Thymus (tissue), 11 donors: ENCODE results near the gene TRIO. TPM values are rescaled to one million over a fixed set of nuclear protein-coding genes. Genes with fewer than 3 reads are reported as not detected.

Source experiments
- DNase-seq, 9 donors: peaks; one replicate each; pipeline ENCODE4 v3.0.0-alpha.2; 2013; ENCODE audit warnings: low spot score in 9 of 9, low read depth in 6 of 9, missing footprints in 1 of 9
- H3K27ac ChIP-seq, 2 donors: one replicate each; pipeline ENCODE4 v1.5.1; 2013; ENCODE audit warnings: control low read depth in 1 of 2, low read depth in 1 of 2, low read length in 1 of 2, mild to moderate bottlenecking in 1 of 2, moderate library complexity in 1 of 2
- H3K27me3 ChIP-seq, 2 donors: one replicate each; pipeline ENCODE4 v1.5.1; 2013; ENCODE audit warnings: low read length in 1 of 2; ENCODE audit not compliant: control insufficient read depth in 2 of 2, insufficient read depth in 1 of 2
- H3K36me3 ChIP-seq, 2 donors: one replicate each; pipeline ENCODE4 v1.5.1; 2013; ENCODE audit warnings: low read length in 1 of 2, mild to moderate bottlenecking in 1 of 2, moderate library complexity in 1 of 2; ENCODE audit not compliant: control insufficient read depth in 2 of 2, insufficient read depth in 2 of 2
- H3K4me1 ChIP-seq, 2 donors: one replicate each; pipeline ENCODE4 v1.5.1; 2013; ENCODE audit warnings: low read length in 2 of 2; ENCODE audit not compliant: control insufficient read depth in 2 of 2, insufficient read depth in 2 of 2
- H3K4me3 ChIP-seq, 2 donors: one replicate each; pipeline ENCODE4 v1.5.1; 2013; ENCODE audit warnings: low read length in 2 of 2, control low read depth in 1 of 2, mild to moderate bottlenecking in 1 of 2
- H3K9me3 ChIP-seq, 2 donors: one replicate each; pipeline ENCODE4 v1.5.1; 2013; ENCODE audit warnings: low read length in 1 of 2, mild to moderate bottlenecking in 1 of 2; ENCODE audit not compliant: control insufficient read depth in 2 of 2, insufficient read depth in 1 of 2
- WGBS: extraction: QIAGEN DNeasy Blood & Tissue Kit; methylation state at CpG from one replicate; pipeline ENCODE4 v1.1.7; 2013; 5-methylcytosine and 5-hydroxymethylcytosine counted together
- polyA plus RNA-seq: library from polyadenylated mRNA; stranded (reverse); fragments of 200-250 nt; gene quantifications from one replicate; pipeline ENCODE4 v1.2.3, GENCODE V29; 2013
- total RNA-seq: library from RNA; stranded (reverse); fragments of 120-200 nt; gene quantifications from one replicate; pipeline ENCODE4 v1.2.4, GENCODE V29; 2013
- donor health status: healthy.

The TRIO gene
- total and polyA plus RNA-seq, 2 donors = 26.9 to 52.1 TPM

GRCh38 chr5:14464671-14465070, 321.5 kb downstream of the TRIO start:
- WGBS = 88% methylated on average over 15 of the region's 15 CpGs
- H3K4me3 ChIP-seq = no peak overlapping the region
- DNase-seq = no peak
- no peaks in the 10 kb centered on the region for H3K27me3 ChIP-seq
- H3K36me3 ChIP-seq = peaks cover 9 to 32% of the 10 kb centered on the region in 2 donors
- no peaks in the 10 kb centered on the region for H3K4me1 ChIP-seq
- no peak overlapping the region for H3K27ac ChIP-seq
- H3K9me3 ChIP-seq = no peaks in the 10 kb centered on the region

- WGBS = 88% methylated on average over 4 of the region's 4 CpGs
- no peak overlapping the region for H3K27ac ChIP-seq
- DNase-seq = no peak
- no peak overlapping the region for H3K4me3 ChIP-seq
- H3K4me1 ChIP-seq = no peaks in the 10 kb centered on the region
- H3K27me3 ChIP-seq = no peaks in the 10 kb centered on the region
- no peaks in the 10 kb centered on the region for H3K9me3 ChIP-seq
- H3K36me3 ChIP-seq = peaks cover 9 to 32% of the 10 kb centered on the region in 2 donors
Measured at GRCh38 chr5:14465116-14465515, 322.0 kb downstream of the TRIO start.

GRCh38 chr5:14465776-14466175, 322.6 kb downstream of the TRIO start:
- no peaks in the 10 kb centered on the region for H3K9me3 ChIP-seq
- no peak overlapping the region for H3K4me3 ChIP-seq
- no peak overlapping the region for H3K27ac ChIP-seq
- peaks cover 9 to 32% of the 10 kb centered on the region in 2 donors for H3K36me3 ChIP-seq
- no peak for DNase-seq
- WGBS = 97% methylated on average over 3 of the region's 3 CpGs
- H3K4me1 ChIP-seq = no peaks in the 10 kb centered on the region
- no peaks in the 10 kb centered on the region for H3K27me3 ChIP-seq

- no peaks in the 10 kb centered on the region for H3K4me1 ChIP-seq
- no peaks in the 10 kb centered on the region for H3K27me3 ChIP-seq
- H3K4me3 ChIP-seq = no peak overlapping the region
- no peaks in the 10 kb centered on the region for H3K9me3 ChIP-seq
- H3K27ac ChIP-seq = no peak overlapping the region
- H3K36me3 ChIP-seq = peaks cover 9 to 22% of the 10 kb centered on the region in 2 donors
- 96% methylated on average over 8 of the region's 8 CpGs for WGBS
- no peak for DNase-seq
Measured at GRCh38 chr5:14467251-14467650, 324.1 kb downstream of the TRIO start.

- H3K27me3 ChIP-seq = no peaks in the 10 kb centered on the region
- no peaks in the 10 kb centered on the region for H3K9me3 ChIP-seq
- no peak overlapping the region for H3K4me3 ChIP-seq
- DNase-seq = no peak
- H3K36me3 ChIP-seq = peaks cover 5 to 17% of the 10 kb centered on the region in 2 donors
- 88% methylated on average over 5 of the region's 5 CpGs for WGBS
- no peak overlapping the region for H3K27ac ChIP-seq
- no peaks in the 10 kb centered on the region for H3K4me1 ChIP-seq
Measured at GRCh38 chr5:14467886-14468285, 324.7 kb downstream of the TRIO start.

- Histone ChIP-seq H3K9me3 (no peaks in the 10 kb centered on the region), H3K4me3 (no peak overlapping the region), H3K27ac (no peak overlapping the region), H3K36me3 (peaks cover 3 to 13% of the 10 kb centered on the region in 2 donors), H3K4me1 (no peaks in the 10 kb centered on the region), H3K27me3 (no peaks in the 10 kb centered on the region)
- DNase-seq = no peak
- WGBS = 97% methylated on average over 10 of the region's 10 CpGs
Measured at GRCh38 chr5:14469551-14470377, 326.6 kb downstream of the TRIO start.

- Histone ChIP-seq H3K36me3 (peaks cover 6 to 12% of the 10 kb centered on the region in 2 donors), H3K9me3 (no peaks in the 10 kb centered on the region)
- WGBS = 97% methylated on average over 3 of the region's 3 CpGs
Measured at GRCh38 chr5:14471507-14471906, 328.4 kb downstream of the TRIO start.

GRCh38 chr5:14472986-14473567, 329.9 kb downstream of the TRIO start:
- H3K36me3 ChIP-seq = peaks cover 6 to 19% of the 10 kb centered on the region in 2 donors
- H3K27ac ChIP-seq = peak overlapping the region in 1 of 2 donors; percentile 4
- DNase-seq = no peak
- H3K4me3 ChIP-seq = no peak overlapping the region
- 94% methylated on average over 3 of the region's 3 CpGs for WGBS
- H3K27me3 ChIP-seq = no peaks in the 10 kb centered on the region
- H3K4me1 ChIP-seq = no peaks in the 10 kb centered on the region
- H3K9me3 ChIP-seq = no peaks in the 10 kb centered on the region

More at GRCh38 chr5:14471507-14471906, 328.4 kb downstream of the TRIO start:
- H3K4me1 ChIP-seq = no peaks in the 10 kb centered on the region
- DNase-seq = no peak
- H3K4me3 ChIP-seq = no peak overlapping the region
- no peaks in the 10 kb centered on the region for H3K27me3 ChIP-seq
- H3K27ac ChIP-seq = no peak overlapping the region

- Histone ChIP-seq H3K27ac (no peak overlapping the region), H3K4me1 (no peaks in the 10 kb centered on the region), H3K9me3 (no peaks in the 10 kb centered on the region), H3K27me3 (no peaks in the 10 kb centered on the region), H3K4me3 (no peak overlapping the region), H3K36me3 (peaks cover 3 to 24% of the 10 kb centered on the region in 2 donors)
- WGBS = 95% methylated on average over 4 of the region's 4 CpGs
- DNase-seq = no peak
Measured at GRCh38 chr5:14475045-14475444, 331.9 kb downstream of the TRIO start.
